ENCODE results near the gene GOLGA3.

DNA sequence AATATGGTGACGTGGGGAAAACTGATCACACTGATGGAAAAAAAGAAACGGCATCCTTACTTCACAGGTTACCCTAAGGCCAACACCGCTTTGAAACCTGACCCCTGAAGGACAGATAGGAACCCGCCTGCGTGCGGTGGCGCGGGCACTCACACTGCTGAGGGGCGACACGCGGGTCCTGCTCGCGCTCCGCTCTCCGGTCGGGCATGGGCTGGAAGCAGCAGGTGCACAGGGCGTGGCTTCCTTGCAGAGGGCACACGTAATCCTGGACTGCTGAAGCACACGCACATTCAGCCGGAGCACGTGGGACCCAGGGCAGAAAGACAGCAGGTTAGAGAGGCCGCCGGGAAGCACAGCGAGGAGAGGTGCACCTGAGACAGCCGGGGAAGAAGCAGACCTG lies 22.8 kb upstream of the GOLGA3 start:
- TF ChIP-seq EZH2 (IDR thresholded peaks at IDR 0.05; ENCODE audit: insufficient read depth, low read length) (no peak), CTCF (IDR thresholded peaks at IDR 0.05; ENCODE audit: insufficient read depth, low read depth, low read length) (no peak)
